AG09319 (cell line): Measurements from ENCODE around the gene MTLN.
"Not testable (repeated sequence)": the region's sequence is repeated elsewhere in the genome, so short reads cannot be mapped to it uniquely, and the experiment has no call there.

Experiments used
- DNase-seq: peaks from one replicate; pipeline ENCODE4 v3.0.0-alpha.2; 2010; ENCODE audit warnings: low read depth; ENCODE audit errors: extremely low read depth
- TF ChIP-seq, protein P1 (sequence below): IDR thresholded peaks from 2 replicates; pipeline ENCODE4 v1.5.1; 2011; ENCODE audit warnings: low read depth, mild to moderate bottlenecking, inconsistent platforms, low read length, moderate library complexity

Gene MTLN

GRCh38 chr2:110211938-110212858 is at the start of gene MTLN:
Gene MTLN (minus strand): TSS chr2:110212547. CDS start chr2:110212525, 22 bp downstream.
- TF ChIP-seq, protein P1, sequence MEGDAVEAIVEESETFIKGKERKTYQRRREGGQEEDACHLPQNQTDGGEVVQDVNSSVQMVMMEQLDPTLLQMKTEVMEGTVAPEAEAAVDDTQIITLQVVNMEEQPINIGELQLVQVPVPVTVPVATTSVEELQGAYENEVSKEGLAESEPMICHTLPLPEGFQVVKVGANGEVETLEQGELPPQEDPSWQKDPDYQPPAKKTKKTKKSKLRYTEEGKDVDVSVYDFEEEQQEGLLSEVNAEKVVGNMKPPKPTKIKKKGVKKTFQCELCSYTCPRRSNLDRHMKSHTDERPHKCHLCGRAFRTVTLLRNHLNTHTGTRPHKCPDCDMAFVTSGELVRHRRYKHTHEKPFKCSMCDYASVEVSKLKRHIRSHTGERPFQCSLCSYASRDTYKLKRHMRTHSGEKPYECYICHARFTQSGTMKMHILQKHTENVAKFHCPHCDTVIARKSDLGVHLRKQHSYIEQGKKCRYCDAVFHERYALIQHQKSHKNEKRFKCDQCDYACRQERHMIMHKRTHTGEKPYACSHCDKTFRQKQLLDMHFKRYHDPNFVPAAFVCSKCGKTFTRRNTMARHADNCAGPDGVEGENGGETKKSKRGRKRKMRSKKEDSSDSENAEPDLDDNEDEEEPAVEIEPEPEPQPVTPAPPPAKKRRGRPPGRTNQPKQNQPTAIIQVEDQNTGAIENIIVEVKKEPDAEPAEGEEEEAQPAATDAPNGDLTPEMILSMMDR = no peak
- no peak for DNase-seq

GRCh38 chr2:110261910-110262309 is 49.6 kb upstream of the MTLN start:
- DNase-seq = not testable (repeated sequence)

GRCh38 chr2:110248081-110248795 is 35.9 kb upstream of the MTLN start:
- not testable (repeated sequence) for DNase-seq

- DNase-seq = not testable (repeated sequence)
Measured at GRCh38 chr2:110245488-110246435, 33.4 kb upstream of the MTLN start.

GRCh38 chr2:110243283-110243682 is 30.9 kb upstream of the MTLN start:
- DNase-seq = not testable (repeated sequence)

- not testable (repeated sequence) for DNase-seq
Measured at GRCh38 chr2:110234514-110234913, 22.2 kb upstream of the MTLN start.

DNA sequence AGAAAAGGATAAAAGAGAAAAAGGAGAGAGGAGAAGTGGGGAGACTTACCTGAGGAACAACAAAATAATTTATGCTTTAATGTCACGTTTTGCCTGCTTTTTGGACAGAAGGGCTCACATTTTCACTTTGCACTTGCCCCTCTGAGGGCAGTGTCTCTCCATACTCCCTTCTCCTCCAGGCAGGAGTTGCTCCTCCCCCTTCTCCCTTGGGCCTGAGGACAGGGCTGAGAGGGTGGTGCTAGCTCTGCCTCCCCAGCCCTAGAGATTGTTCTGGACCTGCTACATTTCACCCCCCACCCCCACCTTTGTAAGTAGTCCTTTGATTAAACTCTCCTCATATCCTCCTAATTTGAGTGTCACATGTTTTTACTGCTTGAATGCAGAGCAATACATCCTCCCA is 17.5 kb upstream of the MTLN start:
- not testable (repeated sequence) for DNase-seq

GRCh38 chr2:110222626-110223025 is 10.3 kb upstream of the MTLN start:
- not testable (repeated sequence) for DNase-seq

DNA sequence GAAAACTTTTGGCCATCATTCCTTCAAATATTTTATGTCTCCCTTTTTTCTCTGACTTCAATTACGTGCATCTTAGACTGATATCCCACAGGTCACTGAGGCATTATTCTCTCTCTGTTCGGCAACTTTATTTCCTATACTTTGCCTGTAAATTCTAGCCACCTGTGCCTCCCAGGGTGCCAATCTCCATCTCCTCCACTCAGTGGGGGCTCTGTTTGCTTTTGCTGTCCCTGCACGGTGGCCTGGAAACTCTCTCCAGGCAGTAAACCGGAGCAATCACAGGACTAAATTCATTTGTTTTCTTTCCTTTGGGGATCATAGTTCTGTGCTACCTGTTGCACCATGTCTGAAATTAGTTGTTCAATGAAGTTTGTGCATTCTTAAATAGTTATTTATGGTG is 9.6 kb upstream of the MTLN start:
- TF ChIP-seq, protein P1 = no peak
- DNase-seq = no peak

GRCh38 chr2:110220190-110220564 is 7.8 kb upstream of the MTLN start:
- TF ChIP-seq, protein P1 = no peak
- DNase-seq = no peak
